Testis (tissue), 3 donors: ENCODE measurements around the gene TCF7. TPM values are rescaled to one million over a fixed set of nuclear protein-coding genes. Genes with fewer than 3 reads are reported as not detected.

Source experiments
- DNase-seq: peaks from one replicate; pipeline ENCODE4 v3.0.0-alpha.2; 2019
- H3K27ac ChIP-seq, 2 donors: fragments of 200-600 bp; sonication (generic); one replicate each; pipeline ENCODE4 v1.5.1; 2019
- H3K27me3 ChIP-seq: fragments of 200-600 bp; sonication (generic); one replicate; pipeline ENCODE4 v1.5.1; 2019
- H3K36me3 ChIP-seq: fragments of 200-600 bp; sonication (generic); one replicate; pipeline ENCODE4 v1.5.1; 2017; ENCODE audit warnings: low read depth; ENCODE audit errors: missing control alignments
- H3K4me1 ChIP-seq: fragments of 200-600 bp; sonication (generic); one replicate; pipeline ENCODE4 v1.5.1; 2019
- H3K4me3 ChIP-seq, 2 donors: fragments of 200-600 bp; sonication (generic); one replicate each; pipeline ENCODE4 v1.5.1; 2017 to 2019
- H3K9me3 ChIP-seq: fragments of 200-600 bp; sonication (generic); one replicate; pipeline ENCODE4 v1.5.1; 2017
- CTCF ChIP-seq, 3 experiments: fragments of 450-650 bp in 2 of 3; fragments of 200-600 bp in 1 of 3; sonication (generic) in 1 of 3; IDR thresholded peaks; one replicate each; pipeline ENCODE4 v1.5.1; 2016 to 2019; ENCODE audit warnings: antibody characterized with exemption in 3 of 3, mild to moderate bottlenecking in 2 of 3, moderate library complexity in 1 of 3
- POLR2A ChIP-seq: fragments of 450-650 bp; IDR thresholded peaks from one replicate; pipeline ENCODE4 v1.6.1; 2017; ENCODE audit warnings: antibody characterized with exemption, mild to moderate bottlenecking, moderate library complexity
- WGBS, 2 donors: methylation state at CpG; one replicate each; pipeline ENCODE4 v1.1.5; 2018; 5-methylcytosine and 5-hydroxymethylcytosine counted together
- intact Hi-C: fragments of 100-400 bp; cut with DNase I; formaldehyde crosslinking; loops from one replicate; pipeline ENCODE4 v1.15.1; 2023; ENCODE audit warnings: low total_unique reads
- polyA plus RNA-seq: library from polyadenylated mRNA; stranded (reverse); fragments of 350-450 nt; fragmentation: Illumina TruSeq; extraction: RNeasy Lipid Tissue Mini Kit (QIAGEN cat#74804); gene quantifications from one replicate; pipeline ENCODE4 v1.2.3, GENCODE V29; 2014; ENCODE audit warnings: low read depth, low replicate concordance; ENCODE audit not compliant: insufficient read depth
- total RNA-seq, 2 donors: library from RNA; depleted of rRNA; stranded (reverse); fragments of >200 nt; gene quantifications; one replicate each; pipeline ENCODE4 v1.2.3, GENCODE V29; 2016

Gene TCF7
- total and polyA plus RNA-seq, 3 donors from 2014 or later: 9.9 to 16.1 (median 15.2) TPM

- intact Hi-C loops: no loop called here
- Histone ChIP-seq H3K36me3 (no peaks in the 10 kb centered on the region), H3K9me3 (no peaks in the 10 kb centered on the region), H3K4me1 (peaks cover 17% of the 10 kb centered on the region), H3K4me3 (no peak overlapping the region), H3K27ac (no peak overlapping the region), H3K27me3 (no peaks in the 10 kb centered on the region)
- DNase-seq: no peak
- TF ChIP-seq POLR2A: no peak
- TF ChIP-seq CTCF (IDR thresholded peaks at IDR 0.05): no peak
- WGBS, 2 donors: 94 to 98% methylated on average over 7 to 8 of the region's 8 CpGs
These were observed 41.8 kb upstream of the TCF7 start for GRCh38 chr5:134072471-134073210.

- intact Hi-C loops: no loop called here
These were observed 41.1 kb upstream of the TCF7 start for GRCh38 chr5:134073404-134073803.

GRCh38 chr5:134075102-134075501 lies 39.4 kb upstream of the TCF7 start:
- Histone ChIP-seq H3K27me3 (no peaks in the 10 kb centered on the region), H3K36me3 (no peaks in the 10 kb centered on the region), H3K4me3 (no peak overlapping the region), H3K27ac (no peak overlapping the region), H3K4me1 (peaks cover 12% of the 10 kb centered on the region), H3K9me3 (no peaks in the 10 kb centered on the region)
- WGBS, 2 donors: 88 to 92% methylated on average over 2 of the region's 2 CpGs
- no peak for DNase-seq
- intact Hi-C loops: no loop called here
- TF ChIP-seq POLR2A (no peak), CTCF (IDR thresholded peaks at IDR 0.05) (no peak)

More at GRCh38 chr5:134073404-134073803, 41.1 kb upstream of the TCF7 start:
- H3K27ac ChIP-seq: no peak overlapping the region
- WGBS, 2 donors: 34 to 51% methylated on average over 2 of the region's 2 CpGs
- no peaks in the 10 kb centered on the region for H3K9me3 ChIP-seq
- peaks cover 17% of the 10 kb centered on the region for H3K4me1 ChIP-seq
- no peak for TF ChIP-seq POLR2A
- no peak for TF ChIP-seq CTCF (IDR thresholded peaks at IDR 0.05)
- DNase-seq: peak; percentile 66
- no peak overlapping the region for H3K4me3 ChIP-seq
- H3K27me3 ChIP-seq: no peaks in the 10 kb centered on the region
- H3K36me3 ChIP-seq: no peaks in the 10 kb centered on the region

- Histone ChIP-seq H3K36me3 (no peaks in the 10 kb centered on the region), H3K9me3 (no peaks in the 10 kb centered on the region), H3K4me1 (peaks cover 8% of the 10 kb centered on the region), H3K4me3 (no peak overlapping the region), H3K27me3 (no peaks in the 10 kb centered on the region), H3K27ac (no peak overlapping the region)
- intact Hi-C loops: no loop called here
- WGBS, 2 donors: 69 to 75% methylated on average over 7 to 8 of the region's 8 CpGs
- DNase-seq: no peak
- no peak for TF ChIP-seq CTCF (IDR thresholded peaks at IDR 0.05)
- TF ChIP-seq POLR2A: no peak
These were observed 36.4 kb upstream of the TCF7 start for GRCh38 chr5:134077926-134078580.
